Mesendoderm (in vitro differentiated cells): ENCODE data around the gene CEP20. TPM values are rescaled to one million over a fixed set of nuclear protein-coding genes. Genes with fewer than 3 reads are reported as not detected.
A peak's percentile ranks its signal among the peaks of the same experiment; 100 is the strongest.
"Not testable (repeated sequence)": the region's sequence is repeated elsewhere in the genome, so short reads cannot be mapped to it uniquely, and the experiment has no call there.

Experiments used
- DNase-seq: peaks from one replicate; pipeline ENCODE4 v3.0.0; 2013
- H2AK5ac ChIP-seq: 2 replicates; pipeline ENCODE4 v1.6.1; 2013; ENCODE audit warnings: low read length, inconsistent platforms
- H2BK120ac ChIP-seq: 2 replicates; pipeline ENCODE4 v1.6.1; 2013; ENCODE audit warnings: low read depth, mild to moderate bottlenecking, low read length, moderate library complexity, mixed read lengths
- H2BK15ac ChIP-seq: replicated peaks from 2 replicates; pipeline ENCODE4 v1.6.1; 2013; ENCODE audit warnings: low read depth, mild to moderate bottlenecking, moderate library complexity
- H2BK5ac ChIP-seq: 2 replicates; pipeline ENCODE4 v1.6.1; 2013; ENCODE audit warnings: low read length, inconsistent platforms
- H3K18ac ChIP-seq: 2 replicates; pipeline ENCODE4 v1.6.1; 2013; ENCODE audit warnings: mild to moderate bottlenecking, low read length, mixed read lengths
- H3K23ac ChIP-seq: one replicate; pipeline ENCODE4 v1.6.1; 2013; ENCODE audit warnings: low read length
- H3K27ac ChIP-seq: 2 replicates; pipeline ENCODE4 v1.5.1; 2013; ENCODE audit warnings: low read depth, mild to moderate bottlenecking, inconsistent platforms, low read length, moderate library complexity
- H3K27me3 ChIP-seq: 2 replicates; pipeline ENCODE4 v1.6.1; 2013; ENCODE audit warnings: low read length, control low read depth, mild to moderate bottlenecking, inconsistent platforms; ENCODE audit not compliant: insufficient read depth, poor library complexity
- H3K36me3 ChIP-seq: 2 replicates; pipeline ENCODE4 v1.6.1; 2013; ENCODE audit warnings: low read length, inconsistent platforms; ENCODE audit not compliant: control insufficient read depth, insufficient read depth
- H3K4ac ChIP-seq: one replicate; pipeline ENCODE4 v1.6.1; 2013; ENCODE audit warnings: low read depth, mild to moderate bottlenecking, low read length, moderate library complexity
- H3K4me1 ChIP-seq: 2 replicates; pipeline ENCODE4 v1.6.1; 2013; ENCODE audit warnings: low read depth, low read length, inconsistent platforms; ENCODE audit not compliant: control insufficient read depth
- H3K4me2 ChIP-seq: 2 replicates; pipeline ENCODE4 v1.6.1; 2013; ENCODE audit warnings: low read length
- H3K4me3 ChIP-seq: 2 replicates; pipeline ENCODE4 v1.5.1; 2013; ENCODE audit warnings: mild to moderate bottlenecking, low read length
- H3K56ac ChIP-seq: one replicate; pipeline ENCODE4 v1.6.1; 2013; ENCODE audit warnings: low read length
- H3K79me1 ChIP-seq: 2 replicates; pipeline ENCODE4 v1.6.1; 2013; ENCODE audit warnings: low read length, inconsistent platforms
- H3K79me2 ChIP-seq: 2 replicates; pipeline ENCODE4 v1.6.1; 2013; ENCODE audit warnings: mild to moderate bottlenecking, low read length; ENCODE audit not compliant: control insufficient read depth, insufficient read depth
- H3K9ac ChIP-seq: 2 replicates; pipeline ENCODE4 v1.6.1; 2013; ENCODE audit warnings: low read length, inconsistent platforms
- H4K5ac ChIP-seq: one replicate; pipeline ENCODE4 v1.6.1; 2013; ENCODE audit warnings: low read length
- H4K8ac ChIP-seq: one replicate; pipeline ENCODE4 v1.6.1; 2013; ENCODE audit warnings: low read depth, mild to moderate bottlenecking, control low read depth, low read length, moderate library complexity
- WGBS: extraction: QIAGEN DNeasy Blood & Tissue Kit; methylation state at CpG from one replicate; pipeline ENCODE4 v1.1.7; 2013; ENCODE audit warnings: low lambda C conversion rate, missing lambda C conversion rate; ENCODE audit not compliant: insufficient coverage; ENCODE audit errors: extremely low coverage; 5-methylcytosine and 5-hydroxymethylcytosine counted together
- polyA plus RNA-seq, 2 experiments: library from polyadenylated mRNA; stranded (reverse); fragments of 200-250 nt; gene quantifications; one replicate each; pipeline ENCODE4 v1.2.3, GENCODE V29; 2013

Gene CEP20, protein sequence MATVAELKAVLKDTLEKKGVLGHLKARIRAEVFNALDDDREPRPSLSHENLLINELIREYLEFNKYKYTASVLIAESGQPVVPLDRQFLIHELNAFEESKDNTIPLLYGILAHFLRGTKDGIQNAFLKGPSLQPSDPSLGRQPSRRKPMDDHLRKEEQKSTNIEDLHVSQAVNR
- 45.9 TPM for polyA plus RNA-seq (2013, experiment 1 of 2)
- 46.7 TPM for polyA plus RNA-seq (2013, experiment 2 of 2)

DNA sequence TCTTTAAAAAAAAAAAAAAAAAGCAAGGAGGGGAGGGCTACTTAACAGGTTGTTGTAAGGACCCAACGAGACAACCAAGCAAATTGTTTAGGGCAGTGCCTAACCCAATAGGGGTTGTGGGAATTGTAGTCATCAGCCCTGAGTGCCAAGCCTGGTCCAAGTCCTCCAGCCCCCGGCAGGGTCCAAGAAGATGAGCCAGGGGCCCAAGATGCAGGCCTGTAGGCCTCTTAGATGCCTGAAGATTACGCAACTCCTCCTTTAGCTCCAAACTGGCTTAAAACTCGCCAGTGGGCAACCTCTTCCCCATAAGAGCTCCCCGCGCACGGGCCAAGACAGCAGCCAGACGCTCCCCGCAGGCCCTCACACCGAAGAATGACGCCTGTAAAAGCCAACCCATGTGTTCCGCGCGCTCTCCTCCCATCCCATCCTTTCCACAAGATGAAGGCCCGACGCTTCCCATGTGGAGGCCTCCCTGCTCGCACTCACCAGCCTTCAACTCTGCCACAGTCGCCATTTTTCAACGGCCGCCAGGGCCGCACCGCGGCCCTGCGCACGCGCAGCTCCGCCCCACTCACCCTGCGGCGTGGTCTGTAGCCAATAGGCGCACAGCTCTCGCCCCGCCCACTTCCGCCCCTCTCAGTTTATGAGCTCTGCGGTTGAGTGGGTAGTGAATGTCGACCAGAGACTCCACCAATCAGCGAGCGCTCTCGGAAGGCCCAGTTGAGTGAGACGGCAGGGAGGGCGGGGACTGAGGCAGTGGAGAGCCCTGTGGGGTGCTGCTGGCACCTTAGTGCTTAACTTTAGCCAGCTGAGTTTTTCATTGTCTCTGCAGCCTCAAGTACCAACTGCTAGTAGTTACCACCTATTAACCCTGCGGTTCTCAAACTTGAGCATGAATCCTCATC lies at the start of gene CEP20:
TSS of gene CEP20 (minus strand) at position 532 of the 905 bp plus-strand sequence. CDS start at position 514, 18 bp downstream.
- Histone ChIP-seq H2BK15ac (no peak within 1 kb of the TSS), H3K18ac (peak within 1 kb of the TSS; percentile 75), H3K4me1 (peaks cover 3% of the 10 kb centered on the region), H4K8ac (peak within 1 kb of the TSS; percentile 88), H3K27me3 (no peaks in the 10 kb centered on the region), H3K79me2 (peaks cover 23% of the 10 kb centered on the region), H3K79me1 (peaks cover 7% of the 10 kb centered on the region), H3K23ac (peak within 1 kb of the TSS; percentile 80), H3K9ac (peak within 1 kb of the TSS; percentile 98), H3K27ac (peak within 1 kb of the TSS; percentile 13), H2BK5ac (peak within 1 kb of the TSS; percentile 63), H3K4me3 (peak within 1 kb of the TSS; percentile 95), H3K4me2 (peak within 1 kb of the TSS; percentile 33), H2BK120ac (peak within 1 kb of the TSS; percentile 3), H4K5ac (no peak within 1 kb of the TSS), H3K56ac (peak within 1 kb of the TSS; percentile 96), H3K36me3 (no peaks in the 10 kb centered on the region), H2AK5ac (no peak within 1 kb of the TSS), H3K4ac (peak within 1 kb of the TSS; percentile 67)
- WGBS = no CpG with 5 or more reads among the region's 41 CpGs
- DNase-seq = peak; percentile 99

DNA sequence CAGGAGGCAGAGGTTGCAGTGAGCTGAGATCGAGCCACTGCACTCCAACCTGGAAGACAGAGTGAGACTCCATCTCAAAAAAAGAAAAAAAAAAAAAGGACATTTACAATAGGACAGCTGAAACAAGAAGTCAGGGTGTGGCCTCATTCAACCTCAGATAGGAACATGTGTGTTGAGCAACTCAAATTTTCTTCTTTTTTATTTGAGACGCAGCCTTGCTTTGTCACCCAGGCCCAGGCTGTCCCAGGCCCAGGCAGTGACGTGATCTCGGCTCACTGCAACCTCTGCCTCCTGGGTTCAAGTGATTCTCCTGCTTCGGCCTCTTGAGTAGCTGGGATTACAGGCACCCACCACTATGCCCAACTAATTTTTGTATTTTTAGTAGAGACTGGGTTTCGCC lies 48.4 kb upstream of the CEP20 start:
- H3K79me2 ChIP-seq, H3K4me1 ChIP-seq, H3K18ac ChIP-seq, H3K4me3 ChIP-seq, H3K56ac ChIP-seq, H3K79me1 ChIP-seq, H4K8ac ChIP-seq, H2AK5ac ChIP-seq, H3K9ac ChIP-seq, H3K27me3 ChIP-seq, DNase-seq, H3K36me3 ChIP-seq, H4K5ac ChIP-seq, H2BK120ac ChIP-seq, H3K27ac ChIP-seq, H2BK15ac ChIP-seq, H3K4me2 ChIP-seq, H3K23ac ChIP-seq, H2BK5ac ChIP-seq, H3K4ac ChIP-seq: not testable (repeated sequence)
- no CpG with 5 or more reads among the region's 6 CpGs for WGBS

DNA sequence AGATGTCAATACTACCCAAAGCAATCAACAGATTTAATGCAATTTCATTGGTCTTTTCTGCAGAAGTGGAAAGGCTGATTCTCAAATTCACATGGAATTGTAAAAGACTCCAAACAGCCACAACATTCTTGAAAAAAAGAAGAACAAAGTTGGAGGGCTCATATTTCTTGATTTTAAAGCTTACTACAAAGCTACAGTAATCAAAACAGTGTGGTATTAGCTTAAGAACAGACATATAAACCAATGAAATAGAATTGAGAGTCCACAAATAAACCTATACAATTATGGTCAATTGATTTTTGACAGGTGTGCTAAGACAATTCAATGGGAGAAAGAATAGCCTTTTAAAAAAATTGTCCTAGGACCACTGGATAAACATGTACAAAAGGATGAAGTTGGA lies 46.6 kb upstream of the CEP20 start:
- Histone ChIP-seq H2BK120ac (no peak overlapping the region), H2BK15ac (no peak overlapping the region), H4K5ac (no peak overlapping the region), H3K79me2 (no peaks in the 10 kb centered on the region), H3K27me3 (no peaks in the 10 kb centered on the region), H3K27ac (no peak overlapping the region), H4K8ac (no peak overlapping the region), H2BK5ac (no peak overlapping the region), H3K23ac (no peak overlapping the region), H3K9ac (no peak overlapping the region), H2AK5ac (no peak overlapping the region), H3K4me2 (no peak overlapping the region), H3K36me3 (no peaks in the 10 kb centered on the region), H3K56ac (no peak overlapping the region), H3K4ac (no peak overlapping the region), H3K4me3 (no peak overlapping the region), H3K4me1 (no peaks in the 10 kb centered on the region), H3K18ac (no peak overlapping the region), H3K79me1 (no peaks in the 10 kb centered on the region)
- DNase-seq = no peak

DNA sequence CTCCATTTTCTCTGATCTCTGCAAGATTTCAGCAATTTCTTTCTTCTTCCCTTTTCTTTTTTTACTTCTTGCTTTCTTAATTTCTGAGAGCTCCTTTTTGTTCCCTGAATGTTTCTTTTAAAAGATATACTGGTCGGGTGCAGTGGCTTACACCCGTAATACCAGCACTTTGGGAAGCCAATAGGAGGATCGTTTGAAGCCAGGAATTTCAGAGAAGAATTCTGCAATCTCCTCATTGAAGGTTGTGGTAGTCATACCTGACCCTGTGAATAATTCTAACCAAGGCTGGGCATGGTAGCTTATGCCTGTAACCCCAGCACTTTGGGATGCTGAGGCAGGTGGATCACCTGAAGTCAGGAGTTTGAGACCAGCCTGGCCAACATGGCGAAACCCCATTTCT lies 45.4 kb upstream of the CEP20 start:
- H3K4ac ChIP-seq = no peak overlapping the region
- H2AK5ac ChIP-seq = no peak overlapping the region
- no peaks in the 10 kb centered on the region for H3K27me3 ChIP-seq
- no peak overlapping the region for H3K23ac ChIP-seq
- H3K36me3 ChIP-seq = no peaks in the 10 kb centered on the region
- DNase-seq = no peak
- H3K4me3 ChIP-seq = no peak overlapping the region
- H3K27ac ChIP-seq = no peak overlapping the region
- no peak overlapping the region for H4K5ac ChIP-seq
- no peak overlapping the region for H2BK15ac ChIP-seq
- no peaks in the 10 kb centered on the region for H3K79me1 ChIP-seq
- no peaks in the 10 kb centered on the region for H3K79me2 ChIP-seq
- no peak overlapping the region for H3K18ac ChIP-seq
- no peak overlapping the region for H2BK120ac ChIP-seq
- WGBS = no CpG with 5 or more reads among the region's 4 CpGs
- no peak overlapping the region for H2BK5ac ChIP-seq
- no peak overlapping the region for H3K56ac ChIP-seq
- H3K4me1 ChIP-seq = no peaks in the 10 kb centered on the region
- no peak overlapping the region for H4K8ac ChIP-seq
- H3K9ac ChIP-seq = no peak overlapping the region
- no peak overlapping the region for H3K4me2 ChIP-seq

DNA sequence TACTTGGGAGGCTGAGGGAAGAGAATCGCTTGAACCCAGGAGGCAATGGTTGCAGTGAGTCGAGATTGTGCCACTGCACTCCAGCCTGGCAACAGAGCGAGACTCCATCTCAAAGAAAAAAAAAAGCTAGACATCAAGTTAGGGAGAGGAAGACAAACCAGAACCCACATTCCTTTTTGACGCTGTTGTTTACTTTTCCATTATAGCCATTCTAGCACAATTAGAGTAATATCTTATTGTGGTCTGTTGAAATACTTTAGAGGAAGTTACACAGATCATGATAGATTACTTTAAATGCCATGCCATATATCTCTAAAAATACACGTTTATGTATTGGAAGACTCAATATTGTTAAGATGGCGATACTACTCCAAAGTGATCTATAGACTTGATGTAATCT lies 44.5 kb upstream of the CEP20 start:
- no peak overlapping the region for H3K9ac ChIP-seq
- H3K56ac ChIP-seq = no peak overlapping the region
- no peaks in the 10 kb centered on the region for H3K4me1 ChIP-seq
- H2BK15ac ChIP-seq = no peak overlapping the region
- no peak for DNase-seq
- no peak overlapping the region for H4K8ac ChIP-seq
- no peak overlapping the region for H3K4me2 ChIP-seq
- no peaks in the 10 kb centered on the region for H3K27me3 ChIP-seq
- no peak overlapping the region for H2AK5ac ChIP-seq
- H2BK120ac ChIP-seq = no peak overlapping the region
- H2BK5ac ChIP-seq = no peak overlapping the region
- no peak overlapping the region for H4K5ac ChIP-seq
- H3K4ac ChIP-seq = no peak overlapping the region
- H3K79me1 ChIP-seq = no peaks in the 10 kb centered on the region
- no peaks in the 10 kb centered on the region for H3K79me2 ChIP-seq
- H3K36me3 ChIP-seq = no peaks in the 10 kb centered on the region
- no peak overlapping the region for H3K27ac ChIP-seq
- no peak overlapping the region for H3K18ac ChIP-seq
- WGBS = no CpG with 5 or more reads among the region's 6 CpGs
- no peak overlapping the region for H3K4me3 ChIP-seq
- H3K23ac ChIP-seq = no peak overlapping the region
